ENCODE results near the gene BRAF.
"Not testable (repeated sequence)": the region's sequence is repeated elsewhere in the genome, so short reads cannot be mapped to it uniquely, and the experiment has no call there.

Gene BRAF

DNA sequence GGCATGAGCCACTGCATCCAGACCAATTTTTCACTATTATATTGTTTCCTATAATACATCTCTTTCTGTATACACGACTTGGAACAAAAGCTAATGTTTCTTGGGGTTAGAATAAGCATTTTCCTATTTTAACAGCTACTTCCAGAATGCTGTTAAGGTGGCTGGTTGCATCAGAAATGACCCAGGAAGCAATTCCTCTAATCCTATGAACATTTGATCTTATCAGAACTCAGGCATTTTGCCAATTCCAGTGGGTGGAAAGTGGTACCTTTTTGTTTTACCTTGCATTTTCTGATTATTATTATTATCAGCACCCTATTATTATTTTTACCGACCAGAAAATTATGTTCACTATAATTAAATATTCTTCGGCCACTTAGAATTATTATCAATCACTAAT is 154.9 kb downstream of the BRAF start:
- DNase-seq (ENCODE audit: low read depth): no peak
- H3K4me3 ChIP-seq (ENCODE audit: low read length): no peak overlapping the region

DNA sequence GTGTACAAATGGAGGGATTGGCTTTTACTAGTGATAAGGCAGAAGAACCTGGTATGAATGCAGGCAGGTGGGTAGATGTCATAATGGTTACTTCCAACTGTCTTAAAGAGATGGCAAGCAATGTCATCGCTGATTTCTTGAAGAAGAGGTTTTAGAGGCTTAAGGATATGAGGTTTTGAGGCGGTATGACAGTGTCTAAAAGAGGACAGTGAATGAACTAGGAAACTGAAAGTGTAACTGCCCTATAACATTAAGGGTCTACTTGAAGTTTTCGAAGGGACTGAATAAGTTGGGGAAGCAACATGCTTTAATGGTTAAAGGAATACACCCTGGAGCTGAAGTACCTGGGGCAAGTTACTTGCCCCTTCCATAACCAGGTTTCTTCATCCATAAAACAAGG is 157.3 kb downstream of the BRAF start:
- TF ChIP-seq, protein P1, sequence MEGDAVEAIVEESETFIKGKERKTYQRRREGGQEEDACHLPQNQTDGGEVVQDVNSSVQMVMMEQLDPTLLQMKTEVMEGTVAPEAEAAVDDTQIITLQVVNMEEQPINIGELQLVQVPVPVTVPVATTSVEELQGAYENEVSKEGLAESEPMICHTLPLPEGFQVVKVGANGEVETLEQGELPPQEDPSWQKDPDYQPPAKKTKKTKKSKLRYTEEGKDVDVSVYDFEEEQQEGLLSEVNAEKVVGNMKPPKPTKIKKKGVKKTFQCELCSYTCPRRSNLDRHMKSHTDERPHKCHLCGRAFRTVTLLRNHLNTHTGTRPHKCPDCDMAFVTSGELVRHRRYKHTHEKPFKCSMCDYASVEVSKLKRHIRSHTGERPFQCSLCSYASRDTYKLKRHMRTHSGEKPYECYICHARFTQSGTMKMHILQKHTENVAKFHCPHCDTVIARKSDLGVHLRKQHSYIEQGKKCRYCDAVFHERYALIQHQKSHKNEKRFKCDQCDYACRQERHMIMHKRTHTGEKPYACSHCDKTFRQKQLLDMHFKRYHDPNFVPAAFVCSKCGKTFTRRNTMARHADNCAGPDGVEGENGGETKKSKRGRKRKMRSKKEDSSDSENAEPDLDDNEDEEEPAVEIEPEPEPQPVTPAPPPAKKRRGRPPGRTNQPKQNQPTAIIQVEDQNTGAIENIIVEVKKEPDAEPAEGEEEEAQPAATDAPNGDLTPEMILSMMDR (conservative IDR thresholded peaks at IDR 0.05; ENCODE audit: low read length): no peak
- no peak for DNase-seq (ENCODE audit: low read depth)
- no peak overlapping the region for H3K4me3 ChIP-seq (ENCODE audit: low read length)

More for the DNA sequence above, 154.9 kb downstream of the BRAF start:
- TF ChIP-seq, protein P1 (conservative IDR thresholded peaks at IDR 0.05; ENCODE audit: low read length): no peak

DNA sequence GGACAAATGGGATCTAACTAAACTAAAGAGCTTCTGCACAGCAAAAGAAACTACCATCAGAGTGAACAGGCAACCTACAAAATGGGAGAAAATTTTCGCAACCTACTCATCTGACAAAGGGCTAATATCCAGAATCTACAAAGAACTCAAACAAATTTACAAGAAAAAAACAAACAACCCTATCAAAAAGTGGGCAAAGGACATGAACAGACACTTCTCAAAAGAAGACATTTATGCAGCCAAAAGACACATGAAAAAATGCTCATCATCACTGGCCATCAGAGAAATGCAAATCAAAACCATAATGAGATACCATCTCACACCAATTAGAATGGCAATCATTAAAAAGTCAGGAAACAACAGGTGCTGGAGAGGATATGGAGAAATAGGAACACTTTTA is 159.3 kb downstream of the BRAF start:
- DNase-seq (ENCODE audit: low read depth): not testable (repeated sequence)

DNA sequence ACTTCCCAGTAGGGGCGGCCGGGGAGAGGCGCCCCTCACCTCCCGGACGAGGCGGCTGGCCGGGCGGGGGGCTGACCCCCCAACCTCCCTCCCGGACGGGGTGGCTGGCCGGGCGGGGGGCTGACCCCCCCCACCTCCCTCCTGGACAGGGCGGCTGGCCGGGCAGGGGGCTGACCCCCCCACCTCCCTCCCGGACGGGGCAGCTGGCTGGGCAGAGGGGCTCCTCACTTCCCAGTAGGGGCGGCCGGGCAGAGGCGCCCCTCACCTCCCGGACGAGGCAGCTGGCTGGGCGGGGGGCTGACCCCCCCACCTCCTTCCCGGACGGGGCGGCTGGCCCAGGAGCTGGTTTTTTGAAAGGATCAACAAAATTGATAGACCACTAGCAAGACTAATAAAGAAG is 161.6 kb downstream of the BRAF start:
- not testable (repeated sequence) for H3K4me3 ChIP-seq (ENCODE audit: low read length); DNase-seq (ENCODE audit: low read depth)

More for the DNA sequence above, 159.3 kb downstream of the BRAF start:
- H3K4me3 ChIP-seq (ENCODE audit: low read length): not testable (repeated sequence)

DNA sequence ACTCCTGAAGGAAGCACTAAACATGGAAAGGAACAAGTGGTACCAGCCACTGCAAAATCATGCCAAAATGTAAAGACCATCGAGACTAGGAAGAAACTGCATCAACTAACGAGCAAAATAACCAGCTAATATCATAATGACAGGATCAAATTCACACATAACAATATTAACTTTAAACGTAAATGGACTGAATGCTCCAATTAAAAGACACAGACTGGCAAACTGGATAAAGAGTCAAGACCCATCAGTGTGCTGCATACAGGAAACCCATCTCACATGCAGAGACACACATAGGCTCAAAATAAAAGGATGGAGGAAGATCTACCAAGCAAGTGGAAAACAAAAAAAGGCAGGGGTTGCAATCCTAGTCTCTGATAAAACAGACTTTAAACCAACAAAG is 163.4 kb downstream of the BRAF start:
- DNase-seq (ENCODE audit: low read depth); H3K4me3 ChIP-seq (ENCODE audit: low read length): not testable (repeated sequence)

DNA sequence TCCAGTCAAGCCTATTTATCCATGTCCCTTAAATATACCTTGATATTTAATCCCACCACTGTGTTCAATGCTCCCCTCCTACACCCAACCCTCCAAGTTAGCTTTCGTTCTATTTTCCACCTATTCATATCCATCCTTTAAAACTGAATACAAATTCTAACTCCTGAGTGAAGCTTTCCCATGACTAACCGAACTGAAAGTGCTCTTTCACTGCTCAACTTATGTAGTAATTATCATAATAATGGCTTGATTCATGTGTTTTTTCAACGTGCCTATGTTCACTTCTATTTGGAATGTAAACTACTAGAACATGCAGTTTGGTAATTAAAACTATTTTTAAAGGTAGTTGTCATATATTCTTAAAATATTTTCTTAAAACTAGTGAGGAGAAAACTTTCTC is 170.2 kb downstream of the BRAF start:
- TF ChIP-seq, protein P1 (conservative IDR thresholded peaks at IDR 0.05; ENCODE audit: low read length): no peak
- DNase-seq (ENCODE audit: low read depth): no peak
- no peak overlapping the region for H3K4me3 ChIP-seq (ENCODE audit: low read length)

DNA sequence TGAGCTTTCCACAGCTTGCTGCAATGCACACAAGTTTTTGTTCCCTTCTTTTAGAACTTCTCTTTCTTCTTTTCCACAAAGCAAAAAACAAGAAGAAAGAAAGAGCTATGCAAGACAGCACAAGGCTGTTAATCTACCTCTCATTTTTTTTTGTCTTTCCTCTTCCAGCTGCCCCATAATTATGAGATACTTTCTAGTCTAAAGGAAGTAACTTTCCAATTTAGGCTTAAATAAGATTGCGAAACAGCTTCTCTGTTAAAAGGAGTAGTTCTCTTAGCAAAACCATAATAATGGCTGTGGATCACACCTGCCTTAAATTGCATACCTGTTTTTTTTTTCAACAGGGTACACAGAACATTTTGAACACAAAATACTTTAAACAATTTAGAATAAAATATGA is 172.2 kb downstream of the BRAF start:
- TF ChIP-seq, protein P1 (conservative IDR thresholded peaks at IDR 0.05; ENCODE audit: low read length): no peak
- DNase-seq (ENCODE audit: low read depth): no peak

DNA sequence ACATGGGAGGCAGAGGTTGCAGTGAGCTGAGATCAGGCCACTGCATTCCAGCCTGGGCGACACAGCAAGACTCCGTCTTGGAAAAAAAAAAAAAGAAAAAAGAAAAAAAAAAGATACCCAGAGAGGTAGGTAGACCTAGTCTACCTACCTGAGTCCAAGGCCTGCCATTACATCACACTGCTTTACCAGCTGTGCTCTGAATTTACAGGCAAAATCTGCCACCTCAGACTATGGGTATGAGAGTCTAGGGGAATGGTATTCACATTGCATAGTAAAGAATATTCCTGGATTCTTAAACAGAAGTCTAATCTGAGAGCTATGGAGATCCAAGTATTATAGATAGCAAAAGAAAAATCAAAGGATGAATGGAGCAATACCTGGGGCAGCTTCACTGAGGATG is 178.0 kb downstream of the BRAF start:
- no peak for DNase-seq (ENCODE audit: low read depth)
- TF ChIP-seq, protein P1 (conservative IDR thresholded peaks at IDR 0.05; ENCODE audit: low read length): no peak
- no peak overlapping the region for H3K4me3 ChIP-seq (ENCODE audit: low read length)

More for the DNA sequence above, 172.2 kb downstream of the BRAF start:
- H3K4me3 ChIP-seq (ENCODE audit: low read length): no peak overlapping the region

DNA sequence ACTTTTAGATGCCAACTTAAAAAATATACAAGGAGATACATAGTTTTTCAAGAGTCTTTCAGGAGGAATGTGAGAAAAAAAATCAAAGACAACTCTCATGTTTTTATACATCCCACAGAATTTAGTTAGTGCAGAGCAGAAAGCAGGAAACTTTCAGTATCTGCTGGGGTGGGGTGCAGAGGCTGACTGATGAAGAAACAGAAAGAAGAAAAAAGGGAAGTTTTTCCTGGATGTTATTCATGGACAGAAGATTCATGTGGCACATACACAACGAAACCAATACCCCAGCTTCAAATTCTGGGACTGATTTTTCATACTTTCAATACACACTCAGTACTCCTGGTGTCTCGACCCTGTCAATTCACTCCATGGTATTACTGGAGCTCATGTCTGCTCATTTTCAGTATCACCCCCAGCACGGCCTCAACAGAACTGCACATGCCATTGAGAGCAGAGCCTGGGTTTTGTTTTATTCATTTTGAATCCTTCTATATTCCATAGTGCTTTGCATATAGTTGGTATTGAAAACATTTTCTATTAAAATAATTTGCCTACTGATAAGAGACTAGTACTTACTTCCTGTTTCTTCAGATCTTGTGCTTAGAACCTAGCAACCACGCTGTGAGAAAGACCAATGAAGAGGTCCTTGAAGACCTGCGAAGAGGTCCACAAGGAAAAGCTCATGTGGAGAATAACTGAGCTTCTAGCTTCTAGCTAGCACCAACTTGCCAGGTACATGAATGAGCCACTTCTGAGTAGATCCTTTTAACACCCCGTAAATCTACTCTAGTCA is 179.3 kb downstream of the BRAF start:
- TF ChIP-seq, protein P1 (conservative IDR thresholded peaks at IDR 0.05; ENCODE audit: low read length): no peak
- DNase-seq (ENCODE audit: low read depth): no peak
- H3K4me3 ChIP-seq (ENCODE audit: low read length): no peak overlapping the region

Data from AG10803 (cell line).